Aorta (tissue), 4 donors: ENCODE measurements around the gene KIF6. TPM values are rescaled to one million over a fixed set of nuclear protein-coding genes. Genes with fewer than 3 reads are reported as not detected.

Experiments used
- polyA plus RNA-seq, 2 donors: library from polyadenylated mRNA; stranded (reverse); fragments of 200-250 nt; gene quantifications; one replicate each; pipeline ENCODE4 v1.2.3, GENCODE V29; 2013
- total RNA-seq, 2 donors: library from RNA; stranded (reverse); fragmentation: NEBNext Ultra II Directional; extraction: Animal tissue kit (Norgen Biotek cat#: 25700); gene quantifications; one replicate each; pipeline ENCODE4 v1.2.1, GENCODE V29; 2021
- donor health status: healthy with polysubstance abuse.
- donor health status: Bipolar disorder and iron deficiency.
- donor health status: DM: no; HTN: no; CAD: no.
- donor health status: DM: yes; HTN: yes; CAD: no.

The KIF6 gene
- total and polyA plus RNA-seq, 4 donors = 0.39 to 0.63 (median 0.42) TPM; not detected in 1

Other genes starting within 250 kb of the KIF6 start
- gene DAAM2, start 67.0 kb upstream of the KIF6 start, total RNA-seq = 10 to 100 TPM; 61.5 to 62.1 TPM
- 10 to 100 TPM; 27.3 to 30.4 TPM for gene DAAM2, start 67.0 kb upstream of the KIF6 start, polyA plus RNA-seq
- 10 to 100 TPM; 32.0 to 39.0 TPM for gene MOCS1, start 209.1 kb upstream of the KIF6 start, total RNA-seq
- gene MOCS1, start 209.1 kb upstream of the KIF6 start, polyA plus RNA-seq = 10 to 100 TPM; 14.0 to 23.0 TPM